Midbrain (tissue), 1 donor: ENCODE data around the gene RECK.
A peak's percentile ranks its signal among the peaks of the same experiment; 100 is the strongest.

ENCODE experiments used
- DNase-seq: peaks from one replicate; lab custom pipeline; 2025; lab: John Stamatoyannopoulos, UW

RECK gene

GRCh38 chr9:36029202-36029601, 7.5 kb upstream of the RECK start:
- DNase-seq: no peak

GRCh38 chr9:36029765-36030528, 6.8 kb upstream of the RECK start:
- DNase-seq: no peak

- DNase-seq: no peak
These were observed 5.8 kb upstream of the RECK start for GRCh38 chr9:36030871-36031270.

GRCh38 chr9:36031774-36032555, 4.7 kb upstream of the RECK start:
- DNase-seq: no peak

GRCh38 chr9:36033788-36034187, 2.9 kb upstream of the RECK start:
- no peak for DNase-seq

- no peak for DNase-seq
These were observed 2.5 kb upstream of the RECK start for GRCh38 chr9:36034234-36034633.

GRCh38 chr9:36035006-36035405, 1.7 kb upstream of the RECK start:
- DNase-seq: no peak

GRCh38 chr9:36036253-36036779, 397 bp upstream of the RECK start:
- DNase-seq: no peak

GRCh38 chr9:36037549-36038122, 923 bp downstream of the RECK start:
- DNase-seq: peak; percentile 30

GRCh38 chr9:36039121-36039520, 2.4 kb downstream of the RECK start:
- no peak for DNase-seq

- DNase-seq: no peak
These were observed 3.0 kb downstream of the RECK start for GRCh38 chr9:36039696-36040095.

GRCh38 chr9:36040271-36040925, 3.7 kb downstream of the RECK start:
- DNase-seq: no peak

- DNase-seq: no peak
These were observed 4.8 kb downstream of the RECK start for GRCh38 chr9:36041506-36041905.

GRCh38 chr9:36045610-36046009, 8.9 kb downstream of the RECK start:
- no peak for DNase-seq

- DNase-seq: no peak
These were observed 10.2 kb downstream of the RECK start for GRCh38 chr9:36046923-36047322.

- DNase-seq: no peak
These were observed 12.7 kb downstream of the RECK start for GRCh38 chr9:36049408-36049807.

- no peak for DNase-seq
These were observed 13.8 kb downstream of the RECK start for GRCh38 chr9:36050476-36050875.

GRCh38 chr9:36051317-36051716, 14.6 kb downstream of the RECK start:
- DNase-seq: no peak

- DNase-seq: no peak
These were observed 17.3 kb downstream of the RECK start for GRCh38 chr9:36053971-36054370.

GRCh38 chr9:36056896-36057295, 20.2 kb downstream of the RECK start:
- no peak for DNase-seq

- no peak for DNase-seq
These were observed 27.2 kb downstream of the RECK start for GRCh38 chr9:36063804-36064447.
